ENCODE results near the gene DGCR8.

DGCR8 gene

GRCh38 chr22:20069331-20070042 is 10.6 kb upstream of the DGCR8 start:
- no peak for DNase-seq

- DNase-seq: no peak
Observed at GRCh38 chr22:20071524-20071972, 8.5 kb upstream of the DGCR8 start.

- DNase-seq: no peak
Observed at GRCh38 chr22:20076627-20077172, 3.3 kb upstream of the DGCR8 start.

- DNase-seq: peak; percentile 76
Observed at GRCh38 chr22:20080445-20080775, 369 bp downstream of the DGCR8 start.

- DNase-seq: no peak
Observed at GRCh38 chr22:20080776-20081654, 974 bp downstream of the DGCR8 start.

- DNase-seq: no peak
Observed at GRCh38 chr22:20083157-20083890, 3.3 kb downstream of the DGCR8 start.

- no peak for DNase-seq
Observed at GRCh38 chr22:20083891-20084546, 4.0 kb downstream of the DGCR8 start.

- no peak for DNase-seq
Observed at GRCh38 chr22:20084547-20085413, 4.7 kb downstream of the DGCR8 start.

- DNase-seq: no peak
Observed at GRCh38 chr22:20085651-20086050, 5.6 kb downstream of the DGCR8 start.

- DNase-seq: no peak
Observed at GRCh38 chr22:20086101-20086599, 6.1 kb downstream of the DGCR8 start.

- DNase-seq: no peak
Observed at GRCh38 chr22:20086763-20087162, 6.7 kb downstream of the DGCR8 start.

- no peak for DNase-seq
Observed at GRCh38 chr22:20087319-20088262, 7.5 kb downstream of the DGCR8 start.

GRCh38 chr22:20088263-20088648 is 8.2 kb downstream of the DGCR8 start:
- no peak for DNase-seq

GRCh38 chr22:20089226-20089976 is 9.4 kb downstream of the DGCR8 start:
- DNase-seq: no peak

- DNase-seq: no peak
Observed at GRCh38 chr22:20089977-20090729, 10.1 kb downstream of the DGCR8 start.

GRCh38 chr22:20090730-20091240 is 10.7 kb downstream of the DGCR8 start:
- DNase-seq: no peak

GRCh38 chr22:20091690-20092476 is 11.8 kb downstream of the DGCR8 start:
- DNase-seq: no peak

GRCh38 chr22:20092477-20092854 is 12.4 kb downstream of the DGCR8 start:
- no peak for DNase-seq
